Fibroblast of the conjunctiva (primary cell): ENCODE results near the gene FSIP2.

Experiments used
- DNase-seq: peaks from one replicate; pipeline ENCODE4 v3.0.0-alpha.2; 2010; ENCODE audit warnings: low read depth

The FSIP2 gene, protein sequence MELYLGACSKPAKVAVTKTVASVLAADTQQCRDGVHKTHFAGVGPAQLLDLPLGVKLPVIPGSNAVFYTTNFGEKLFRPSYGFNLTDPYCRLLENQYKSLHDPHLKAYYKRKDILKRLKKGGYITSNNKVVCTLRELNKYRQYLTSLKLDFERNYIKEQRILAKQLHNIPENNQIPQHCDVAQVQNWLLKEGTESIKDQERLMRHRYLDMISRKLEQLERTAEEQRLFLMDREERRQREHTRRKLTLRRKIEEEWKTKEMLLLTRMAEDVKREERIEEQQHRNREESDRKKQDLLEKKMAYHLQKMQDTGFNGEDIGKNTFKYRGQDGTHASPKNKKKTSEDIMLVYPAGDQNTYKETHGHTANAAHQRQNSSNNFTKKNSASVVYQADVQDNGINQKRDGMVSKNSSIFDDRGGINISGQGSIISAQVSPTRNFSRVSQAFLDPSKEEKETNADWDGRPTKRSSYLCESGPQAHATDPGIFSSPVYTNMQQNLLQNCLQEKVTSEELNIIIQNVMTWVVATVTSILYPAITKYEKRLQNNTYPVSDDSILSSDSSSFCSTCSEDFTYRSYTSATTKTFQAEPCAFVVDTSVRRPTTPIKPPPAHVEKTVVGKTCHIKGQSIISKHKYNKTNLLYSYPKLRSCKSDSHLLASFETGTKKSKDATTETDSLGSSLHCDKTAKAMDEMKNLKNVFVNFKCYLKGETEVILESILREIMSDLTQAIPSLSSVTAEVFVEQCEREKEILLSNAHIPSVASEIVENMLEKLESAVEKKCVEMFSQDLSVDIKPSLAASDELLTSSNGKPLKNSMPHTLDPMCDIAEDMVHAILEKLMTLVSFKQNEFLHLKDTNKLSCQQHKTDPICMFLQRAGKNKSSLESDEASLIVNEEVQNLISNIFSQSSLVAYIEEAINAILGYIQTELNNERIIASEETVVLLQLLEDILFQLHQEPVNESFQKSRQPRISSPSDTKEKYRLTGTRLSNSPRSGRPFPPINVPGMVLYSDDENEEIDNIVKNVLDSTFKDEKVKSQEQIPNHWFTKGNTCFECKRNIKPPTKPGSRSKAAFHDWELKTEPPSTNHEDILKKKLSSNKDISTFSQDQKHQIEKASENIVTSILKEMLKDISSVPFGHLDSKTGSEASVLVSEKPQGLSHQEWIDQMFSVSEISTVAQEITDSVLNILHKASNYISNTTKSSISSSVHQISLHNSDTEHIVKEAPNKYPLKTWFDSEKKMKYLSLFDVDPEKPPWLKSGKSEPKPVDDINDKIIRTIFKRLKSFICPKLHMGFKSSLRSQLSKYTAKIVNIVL (N-terminal part only)

DNA sequence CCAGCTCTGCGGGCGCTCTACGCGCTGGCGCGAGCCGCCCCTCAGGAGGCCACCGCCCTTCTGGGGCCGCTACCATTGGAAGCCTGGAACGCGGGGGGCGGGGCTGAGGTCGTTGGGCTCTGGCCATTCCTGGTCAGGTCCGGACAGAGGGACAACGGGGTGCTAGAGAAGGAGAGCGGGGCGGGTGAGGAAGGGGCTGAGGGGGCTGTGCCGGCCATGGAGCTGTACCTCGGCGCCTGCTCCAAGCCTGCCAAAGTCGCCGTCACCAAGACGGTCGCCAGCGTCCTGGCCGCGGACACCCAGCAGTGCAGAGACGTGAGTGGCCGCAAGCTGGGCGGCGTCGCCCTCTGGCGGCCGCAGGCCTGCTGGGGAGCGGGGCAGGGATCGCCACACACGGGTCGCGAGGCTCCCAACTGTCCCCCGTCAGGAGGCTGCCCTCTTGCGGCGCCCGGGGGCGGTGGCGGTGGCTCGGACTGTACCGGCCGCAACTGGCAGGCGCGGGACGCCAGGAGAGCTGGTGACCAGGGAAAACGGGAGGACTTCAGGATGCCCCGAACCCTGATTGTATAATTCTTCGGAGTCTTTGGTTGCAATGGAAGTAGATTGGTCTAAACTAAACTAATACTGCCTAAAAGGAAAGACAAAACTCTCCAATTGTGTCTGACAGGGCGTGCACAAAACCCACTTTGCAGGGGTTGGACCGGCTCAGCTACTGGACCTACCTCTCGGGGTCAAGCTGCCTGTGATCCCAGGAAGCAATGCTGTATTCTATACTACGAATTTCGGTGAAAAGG is at the start of gene FSIP2:
TSS of gene FSIP2 (plus strand) at position 126 of the 794 bp plus-strand sequence. CDS start at position 217, 91 bp downstream.
- DNase-seq: peak; percentile 63

DNA sequence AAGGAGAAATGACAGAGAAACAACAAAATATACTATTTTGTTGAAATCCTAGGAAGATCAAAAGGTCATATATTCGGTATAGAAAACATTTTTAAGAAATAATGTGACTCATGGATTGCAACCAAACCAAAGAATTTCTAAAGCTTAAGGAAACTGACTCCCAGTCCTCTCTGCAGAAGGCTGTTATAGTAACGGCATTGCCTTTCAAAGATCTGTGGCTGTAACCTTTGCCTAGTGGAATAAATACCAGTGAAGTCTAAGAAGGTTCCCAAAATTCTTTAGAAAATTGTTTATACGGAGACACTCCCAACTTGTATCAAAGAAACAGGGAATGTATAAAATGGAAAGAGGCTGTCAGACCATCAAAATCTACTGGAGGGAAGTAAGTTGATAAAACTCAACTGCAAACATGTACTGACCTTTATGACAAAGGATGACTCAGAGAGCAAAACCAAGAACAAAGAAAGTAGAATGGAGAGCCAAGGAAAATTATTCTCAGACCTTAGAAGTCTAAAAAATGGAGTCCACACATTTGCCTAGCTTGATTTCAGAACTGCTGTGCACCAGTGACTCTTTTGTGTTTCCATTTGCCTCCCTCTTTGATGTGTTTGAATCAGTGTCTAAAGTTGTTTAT is 48.6 kb upstream of the FSIP2 start:
- no peak for DNase-seq

DNA sequence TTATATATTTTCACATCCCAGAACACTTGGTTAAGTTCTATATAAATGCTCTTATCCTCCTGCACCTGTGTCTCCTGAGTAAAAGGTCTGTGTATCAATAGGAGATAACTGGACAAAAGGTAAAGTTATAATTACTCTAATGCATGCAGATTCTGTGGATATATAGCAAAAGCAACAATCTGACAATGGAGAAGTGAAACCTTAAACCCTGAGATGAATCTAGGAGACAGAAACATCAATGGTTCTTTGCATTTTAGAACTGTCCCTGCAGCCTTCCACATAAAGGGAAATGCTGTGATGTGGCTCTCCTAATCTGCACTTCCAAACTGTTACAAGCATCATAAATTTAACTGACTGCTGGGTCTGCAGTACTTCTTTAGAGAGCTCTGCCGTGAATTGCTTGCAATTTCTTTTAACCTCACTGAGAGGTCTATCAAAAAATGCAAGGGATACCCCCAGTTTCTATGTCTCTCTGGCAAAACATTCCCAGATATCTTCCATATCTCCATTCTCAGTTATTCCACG is 42.8 kb upstream of the FSIP2 start:
- no peak for DNase-seq

DNA sequence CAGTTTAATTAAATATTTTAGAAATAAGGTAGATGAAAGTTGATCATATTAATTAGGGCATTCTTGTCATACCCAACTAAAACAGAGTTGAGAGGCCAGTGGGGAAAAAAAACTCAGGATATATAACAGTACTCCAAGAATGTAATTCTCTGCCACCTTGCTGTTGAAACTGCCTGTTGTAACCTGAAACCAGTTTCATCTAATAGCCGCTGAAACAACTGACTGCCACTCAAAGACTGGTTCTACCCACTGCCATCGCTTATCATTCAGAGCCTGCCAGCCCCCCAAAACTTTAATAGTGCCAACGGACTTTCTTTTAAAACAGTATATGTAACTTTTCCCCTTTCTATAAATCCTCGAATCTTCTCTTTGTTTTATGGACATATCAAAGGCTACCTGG is 37.7 kb upstream of the FSIP2 start:
- DNase-seq: no peak

DNA sequence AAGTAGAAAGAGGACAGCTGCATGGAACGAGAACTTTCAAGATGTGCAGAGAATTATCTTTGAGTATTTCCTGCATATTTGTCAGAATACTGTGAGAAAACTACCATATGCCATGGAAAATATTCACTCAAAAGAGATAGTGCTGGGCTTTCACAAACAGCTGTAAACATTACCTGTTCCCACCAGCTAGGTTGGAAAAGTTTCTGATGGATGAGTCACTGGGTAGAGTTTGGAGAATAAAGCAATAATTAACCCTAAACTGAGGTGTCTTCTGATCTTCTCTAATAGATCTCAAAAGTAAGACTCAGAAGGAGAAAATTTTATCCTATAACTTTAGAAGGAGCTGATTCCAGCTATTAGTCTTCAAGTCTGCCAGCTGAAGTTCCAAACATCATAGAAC is 3.9 kb upstream of the FSIP2 start:
- no peak for DNase-seq

DNA sequence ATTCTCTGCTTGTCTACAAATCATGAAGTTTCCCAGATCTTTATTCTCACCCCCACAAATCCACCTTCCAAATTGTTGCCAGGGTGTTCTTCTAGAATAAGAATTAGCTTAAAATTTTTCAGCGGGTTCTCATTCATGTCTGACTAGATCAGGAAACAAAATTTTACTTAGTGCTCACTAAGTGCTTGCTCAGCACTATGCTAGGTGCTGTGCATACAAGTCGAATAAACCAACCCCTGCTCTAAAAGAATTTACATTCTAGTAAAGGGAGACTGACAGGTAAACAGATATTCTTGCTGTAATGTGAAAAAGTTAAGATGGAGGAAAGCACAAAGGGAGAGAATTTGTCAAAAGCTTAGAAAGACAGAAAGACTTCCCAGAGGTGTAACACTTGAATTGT is 2.4 kb upstream of the FSIP2 start:
- DNase-seq: no peak

DNA sequence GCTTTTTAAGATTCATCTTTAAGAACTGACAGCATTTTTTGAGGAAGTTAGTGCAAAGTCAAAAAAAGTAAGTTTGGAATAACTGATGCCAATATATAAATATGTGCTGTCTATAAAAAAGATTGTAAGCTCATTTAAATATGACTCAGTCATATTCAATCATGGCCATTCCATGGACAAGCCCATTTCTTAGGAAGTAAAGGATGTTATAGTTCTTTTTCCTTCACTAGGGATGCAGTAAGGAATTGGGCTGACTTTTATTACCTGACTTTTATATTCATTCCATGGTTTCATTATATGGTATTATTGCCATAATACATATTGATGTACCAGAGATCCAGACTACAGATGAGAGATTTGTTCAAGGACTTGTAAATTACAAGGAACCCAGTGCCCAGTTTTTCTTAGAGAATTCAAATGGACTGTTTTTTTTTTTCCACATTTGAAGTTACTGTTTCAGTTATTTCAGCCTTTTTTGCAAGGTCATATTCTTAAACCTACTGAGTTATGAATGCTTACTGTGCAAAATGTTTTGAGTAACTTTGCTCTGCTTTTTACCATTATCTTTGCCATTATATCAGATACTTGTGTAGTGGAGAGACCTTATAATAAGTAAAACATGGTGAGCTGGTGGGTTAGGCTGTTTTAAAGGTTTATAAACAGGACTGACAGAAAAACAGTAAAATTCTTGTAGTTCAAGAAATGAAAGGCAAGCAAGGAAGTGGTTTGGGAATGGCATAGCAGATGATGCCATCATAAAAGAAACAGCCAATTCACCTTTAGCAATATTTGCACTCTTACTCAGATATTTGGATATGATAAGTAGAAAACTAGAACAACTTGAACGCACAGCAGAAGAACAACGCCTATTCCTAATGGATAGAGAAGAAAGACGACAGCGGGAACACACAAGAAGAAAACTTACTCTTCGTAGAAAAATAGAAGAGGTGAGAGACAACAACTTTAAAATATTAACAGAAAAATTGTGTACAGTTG is 7.6 kb downstream of the FSIP2 start:
- DNase-seq: no peak

DNA sequence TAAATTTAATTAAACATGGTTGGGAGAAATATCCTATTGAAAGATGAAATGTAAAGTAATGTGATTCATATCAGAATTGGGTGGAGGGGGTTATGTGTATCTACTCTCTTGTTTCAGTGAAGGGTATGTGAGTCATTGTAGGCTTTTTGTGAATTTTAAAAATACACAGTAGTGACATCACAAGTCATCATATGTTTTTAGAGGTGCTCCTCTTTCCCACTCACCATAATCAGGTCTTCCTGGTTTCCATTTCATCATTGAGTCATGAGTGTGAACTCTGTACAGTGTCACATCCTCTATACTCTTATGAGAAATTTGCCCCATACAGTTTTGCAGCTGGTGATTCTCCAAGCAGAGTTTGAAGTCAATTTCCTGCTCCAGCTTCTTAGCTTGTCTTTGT is 18.8 kb downstream of the FSIP2 start:
- no peak for DNase-seq

DNA sequence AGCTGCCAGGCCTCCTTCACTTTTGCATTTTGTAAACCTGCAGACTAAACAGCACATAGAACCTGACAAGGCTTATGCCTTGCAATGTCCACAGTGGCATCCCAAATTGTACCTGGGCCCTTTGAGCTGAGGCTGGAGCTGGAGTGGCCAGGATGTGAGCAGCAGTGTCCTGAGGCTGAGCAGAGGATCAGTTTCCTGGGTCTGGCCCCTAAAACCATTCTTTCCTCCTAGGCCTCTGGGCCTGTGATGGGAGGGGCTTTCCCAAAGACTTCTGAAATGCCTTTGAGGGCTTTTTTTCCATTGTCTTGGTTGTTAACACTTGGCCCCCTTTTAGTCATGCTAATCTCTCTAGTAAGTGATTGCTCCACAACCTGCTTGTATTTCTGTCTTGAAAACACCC is 32.8 kb downstream of the FSIP2 start:
- DNase-seq: no peak

DNA sequence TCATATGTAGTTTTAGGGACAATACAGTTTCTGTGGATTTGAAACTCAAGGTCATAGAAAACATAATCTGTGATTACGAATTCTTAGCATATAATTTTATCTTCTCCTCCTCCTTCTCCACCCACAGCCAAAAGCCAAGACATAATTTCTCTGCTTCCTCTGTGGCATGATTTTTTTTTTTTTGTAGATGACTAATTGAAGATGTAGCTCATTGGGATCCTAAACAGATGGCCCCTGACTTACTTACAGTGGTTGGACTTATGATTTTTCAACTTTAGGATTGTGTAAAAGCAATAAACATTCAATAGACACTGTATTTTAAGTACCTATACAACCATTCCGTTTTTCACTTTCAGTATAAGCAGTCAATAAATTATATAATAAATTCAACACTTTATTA is 42.3 kb downstream of the FSIP2 start:
- no peak for DNase-seq

DNA sequence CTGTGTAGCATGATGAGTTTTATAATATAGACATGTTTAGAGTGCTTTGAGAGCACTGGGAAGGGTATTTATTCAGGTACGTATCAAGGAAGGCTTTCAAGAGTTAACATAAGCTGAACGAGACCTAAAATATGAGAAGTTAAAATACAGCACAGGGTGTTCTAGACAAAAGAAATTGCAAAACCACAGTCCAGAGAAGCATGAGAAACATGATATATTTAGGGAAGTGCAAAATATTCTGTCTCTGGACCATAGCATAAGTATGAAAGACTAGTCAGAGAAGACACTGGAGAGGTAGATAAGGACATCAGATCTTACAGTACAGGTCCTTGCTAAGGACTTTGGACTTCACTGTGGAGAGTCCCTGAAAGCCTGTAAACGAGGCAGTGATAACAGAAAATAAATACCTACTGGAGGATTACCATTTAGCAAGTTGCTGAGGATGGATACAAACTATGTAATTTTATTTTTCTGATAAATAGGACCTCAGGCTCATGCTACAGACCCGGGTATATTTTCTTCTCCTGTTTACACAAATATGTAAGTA is 43.7 kb downstream of the FSIP2 start:
- no peak for DNase-seq

DNA sequence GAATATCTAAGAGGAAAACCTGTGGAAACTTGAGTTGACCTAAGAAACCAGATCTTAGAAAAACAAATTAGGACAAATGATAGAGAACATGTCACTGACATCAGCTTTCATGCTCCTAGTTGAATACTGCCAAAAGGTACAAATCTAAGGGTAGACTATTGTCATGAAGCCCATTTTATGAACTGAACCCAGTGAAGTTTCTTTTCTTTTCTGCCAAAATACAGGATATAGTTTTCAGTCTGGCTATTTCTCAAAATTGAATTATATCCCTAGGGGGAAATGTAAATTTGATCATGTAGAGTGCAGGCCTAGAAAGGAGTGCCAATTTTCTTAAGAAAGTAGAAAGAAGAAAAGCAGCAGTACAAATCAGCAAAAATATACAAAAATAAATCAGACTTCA is 46.6 kb downstream of the FSIP2 start:
- no peak for DNase-seq

DNA sequence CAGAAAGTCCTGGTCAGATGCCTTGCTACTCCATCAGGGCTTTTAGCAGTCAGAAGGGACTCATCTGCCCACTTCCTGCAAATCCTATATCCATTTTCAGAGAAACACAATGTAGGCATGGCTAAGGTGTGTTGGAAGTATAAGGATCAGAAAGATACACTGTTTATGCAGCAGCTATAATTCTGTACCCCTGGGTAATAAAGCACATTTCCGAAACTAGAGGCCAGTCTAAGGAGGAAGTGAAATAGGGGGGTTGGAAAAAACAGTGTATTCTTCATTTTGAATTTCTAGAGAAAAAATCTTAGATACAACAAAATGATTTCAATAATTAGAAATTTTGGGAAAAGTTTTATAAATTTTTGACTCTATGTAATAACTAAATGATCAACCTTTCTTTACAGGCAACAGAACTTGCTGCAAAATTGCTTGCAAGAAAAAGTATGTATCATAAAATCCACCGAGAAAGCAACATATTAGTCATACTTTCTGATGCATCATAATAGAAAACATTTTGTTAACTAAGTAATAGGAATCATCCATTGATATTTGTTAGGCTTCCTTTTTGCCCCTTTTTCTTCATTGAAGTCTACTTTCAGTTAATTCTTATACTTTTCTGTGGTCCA is 47.4 kb downstream of the FSIP2 start:
- no peak for DNase-seq

DNA sequence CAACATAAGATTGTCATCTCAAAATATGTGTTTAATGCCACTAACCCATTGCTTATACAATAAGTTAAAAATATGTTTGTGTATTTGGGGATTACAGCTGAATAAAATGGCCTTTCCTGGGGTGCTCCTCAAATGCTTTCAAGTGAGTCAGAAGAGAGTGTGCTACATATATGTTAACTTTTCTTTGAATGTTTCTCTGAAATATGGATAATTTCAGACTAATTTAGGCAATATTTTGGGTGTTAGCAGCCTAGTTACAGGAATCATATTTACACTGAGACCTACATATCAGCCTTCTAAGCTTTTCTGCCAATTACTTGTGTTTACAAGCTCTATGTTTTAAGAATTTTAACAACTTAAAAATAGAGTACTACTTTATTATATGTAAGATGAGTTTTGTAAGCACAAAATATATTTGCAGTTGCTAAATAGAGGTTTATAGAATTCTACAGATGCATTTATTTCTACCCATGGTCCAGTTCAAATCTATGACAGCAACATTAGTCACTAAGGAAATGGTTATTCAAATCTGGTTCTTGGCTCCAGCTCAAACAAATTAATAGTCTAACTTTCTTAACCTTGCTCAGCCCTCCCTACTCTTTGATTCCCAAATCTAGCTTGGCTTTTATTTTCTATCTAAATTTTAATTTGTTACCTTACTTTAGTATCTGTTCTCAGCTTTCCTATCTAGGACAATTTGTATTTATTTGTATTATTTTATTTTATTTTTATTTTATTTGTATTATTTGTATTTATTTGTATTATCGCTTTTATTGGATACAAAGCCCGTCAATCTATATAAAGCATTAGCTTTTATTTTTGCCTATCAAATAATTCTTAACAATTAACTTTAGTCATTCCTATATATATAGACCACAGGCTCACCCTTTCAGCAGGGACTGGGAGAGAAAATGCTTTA is 48.9 kb downstream of the FSIP2 start:
- DNase-seq: peak; percentile 5

DNA sequence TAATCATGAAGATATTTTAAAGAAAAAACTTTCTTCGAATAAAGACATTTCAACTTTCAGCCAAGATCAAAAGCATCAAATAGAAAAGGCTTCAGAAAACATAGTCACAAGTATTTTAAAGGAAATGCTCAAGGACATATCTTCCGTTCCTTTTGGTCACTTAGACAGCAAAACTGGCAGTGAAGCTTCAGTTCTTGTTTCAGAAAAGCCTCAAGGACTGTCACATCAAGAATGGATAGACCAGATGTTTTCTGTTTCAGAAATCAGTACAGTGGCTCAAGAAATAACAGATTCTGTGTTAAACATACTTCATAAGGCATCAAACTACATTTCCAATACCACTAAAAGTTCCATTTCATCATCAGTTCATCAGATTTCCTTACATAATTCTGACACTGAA is 51.8 kb downstream of the FSIP2 start:
- no peak for DNase-seq

DNA sequence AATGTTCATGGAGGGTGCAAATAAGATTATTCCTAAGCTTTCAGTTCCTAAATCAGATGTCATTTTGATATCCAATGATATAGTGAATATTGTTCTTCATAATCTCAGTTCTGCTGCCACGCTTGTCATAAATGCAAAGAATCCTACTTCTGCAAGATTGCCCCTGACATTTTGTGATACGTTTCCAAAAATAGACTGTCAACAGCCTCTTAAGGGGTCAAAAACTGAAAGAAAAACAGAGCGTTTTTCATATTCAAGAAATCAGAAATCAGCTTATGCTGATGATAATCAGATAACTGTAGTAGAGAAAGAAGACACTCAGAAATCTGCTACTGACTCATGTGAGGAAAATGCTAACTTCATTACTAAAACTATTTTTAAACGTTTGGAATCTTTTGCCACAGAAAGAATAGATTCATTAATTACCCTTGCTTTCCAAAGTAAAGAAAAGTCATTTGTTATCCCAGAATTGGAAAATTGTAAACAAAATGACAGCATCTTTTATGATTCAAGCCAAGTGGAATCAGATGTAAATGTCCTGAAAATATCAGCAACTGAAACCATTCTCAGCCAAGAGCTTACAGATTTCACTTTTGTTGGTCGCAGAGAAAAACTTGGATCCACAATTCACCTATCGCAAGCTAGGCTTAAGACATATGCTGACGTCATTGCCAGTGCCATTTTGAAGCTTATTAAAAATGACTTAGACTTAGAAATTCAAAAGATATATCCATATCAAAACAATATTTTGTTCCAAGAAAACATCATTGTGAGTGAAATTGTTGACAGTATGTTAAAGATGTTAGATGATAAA is 55.1 kb downstream of the FSIP2 start:
- DNase-seq: no peak

DNA sequence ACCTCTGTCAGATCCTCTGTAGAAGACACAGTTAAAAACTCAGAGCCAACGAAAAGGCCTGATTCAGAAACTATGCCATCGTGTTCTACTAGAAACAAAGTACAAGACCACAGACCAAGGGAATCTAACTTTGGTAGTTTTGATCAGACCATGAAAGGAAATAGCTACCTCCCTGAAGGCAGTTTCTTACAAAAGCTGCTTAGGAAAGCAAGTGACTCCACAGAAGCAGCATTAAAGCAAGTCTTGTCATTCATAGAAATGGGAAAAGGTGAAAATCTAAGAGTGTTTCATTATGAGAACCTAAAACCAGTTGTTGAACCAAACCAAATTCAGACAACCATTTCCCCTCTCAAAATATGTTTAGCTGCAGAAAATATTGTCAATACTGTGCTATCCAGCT is 58.2 kb downstream of the FSIP2 start:
- no peak for DNase-seq
